Liver (tissue), 3 donors: ENCODE results near the gene NRG2.

Experiments
- SP1 ChIP-seq: IDR thresholded peaks from 2 replicates; pipeline ENCODE4 v1.6.1; 2018; ENCODE audit warnings: antibody characterized with exemption, mild to moderate bottlenecking
- TAF1 ChIP-seq: conservative IDR thresholded peaks from 2 replicates; pipeline ENCODE4 v1.6.1; 2016; ENCODE audit warnings: antibody characterized with exemption, mild to moderate bottlenecking
- YY1 ChIP-seq: IDR thresholded peaks from 2 replicates; pipeline ENCODE4 v1.6.1; 2016; ENCODE audit warnings: antibody characterized with exemption, mild to moderate bottlenecking
- TF ChIP-seq, protein P1 (sequence below): fragments of 150-350 bp; IDR thresholded peaks from 2 replicates; pipeline ENCODE4 v1.5.1; 2017; ENCODE audit warnings: improper control_type of control experiment, low read depth, low read length; ENCODE audit not compliant: missing input control
- TF ChIP-seq, protein P2 (sequence below): IDR thresholded peaks from 2 replicates; pipeline ENCODE4 v1.6.1; 2016; ENCODE audit warnings: antibody characterized with exemption, mild to moderate bottlenecking
- TF ChIP-seq, protein P3 (sequence below): IDR thresholded peaks from 2 replicates; pipeline ENCODE4 v1.6.1; 2016; ENCODE audit warnings: antibody characterized with exemption
- TF ChIP-seq, protein P4 (sequence below): IDR thresholded peaks from 2 replicates; pipeline ENCODE4 v1.6.1; 2016; ENCODE audit warnings: antibody characterized with exemption
- donor health status: healthy.
- donor health status: healthy.

DNA sequence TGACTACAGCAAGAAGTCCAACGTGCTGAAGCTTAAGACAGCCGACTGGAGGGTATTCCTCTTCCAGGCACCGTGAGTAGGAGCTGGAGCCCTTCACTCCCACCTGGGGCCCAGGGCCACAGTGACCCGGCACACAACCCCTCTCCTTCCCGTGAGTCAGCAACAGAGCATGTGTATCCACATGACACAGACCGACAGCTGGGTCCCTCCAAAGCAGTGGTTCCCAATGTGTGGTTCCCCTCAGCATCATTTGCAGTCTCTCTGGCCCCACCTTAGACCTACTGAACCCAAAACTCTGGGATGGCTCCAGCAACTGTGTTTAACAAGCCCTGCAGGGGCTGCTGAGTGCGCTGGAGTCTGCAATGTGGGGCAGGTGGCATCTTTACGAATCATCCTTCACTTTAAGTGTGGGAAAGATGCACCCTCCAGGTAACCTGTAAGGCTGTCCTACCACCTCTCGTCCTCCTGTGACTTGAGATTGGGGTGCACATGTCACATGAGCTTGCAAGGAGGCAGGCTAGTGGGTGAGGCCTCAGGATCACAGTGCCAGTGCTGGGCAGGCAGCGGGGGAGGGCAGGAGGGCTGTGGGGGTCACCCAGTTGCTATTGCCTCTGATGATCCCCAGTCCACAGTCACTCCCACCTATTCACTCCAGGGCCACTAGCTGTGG is 205.3 kb downstream of the NRG2 start:
- TF ChIP-seq, protein P1, sequence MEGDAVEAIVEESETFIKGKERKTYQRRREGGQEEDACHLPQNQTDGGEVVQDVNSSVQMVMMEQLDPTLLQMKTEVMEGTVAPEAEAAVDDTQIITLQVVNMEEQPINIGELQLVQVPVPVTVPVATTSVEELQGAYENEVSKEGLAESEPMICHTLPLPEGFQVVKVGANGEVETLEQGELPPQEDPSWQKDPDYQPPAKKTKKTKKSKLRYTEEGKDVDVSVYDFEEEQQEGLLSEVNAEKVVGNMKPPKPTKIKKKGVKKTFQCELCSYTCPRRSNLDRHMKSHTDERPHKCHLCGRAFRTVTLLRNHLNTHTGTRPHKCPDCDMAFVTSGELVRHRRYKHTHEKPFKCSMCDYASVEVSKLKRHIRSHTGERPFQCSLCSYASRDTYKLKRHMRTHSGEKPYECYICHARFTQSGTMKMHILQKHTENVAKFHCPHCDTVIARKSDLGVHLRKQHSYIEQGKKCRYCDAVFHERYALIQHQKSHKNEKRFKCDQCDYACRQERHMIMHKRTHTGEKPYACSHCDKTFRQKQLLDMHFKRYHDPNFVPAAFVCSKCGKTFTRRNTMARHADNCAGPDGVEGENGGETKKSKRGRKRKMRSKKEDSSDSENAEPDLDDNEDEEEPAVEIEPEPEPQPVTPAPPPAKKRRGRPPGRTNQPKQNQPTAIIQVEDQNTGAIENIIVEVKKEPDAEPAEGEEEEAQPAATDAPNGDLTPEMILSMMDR = no peak
- TF ChIP-seq TAF1 = no peak
- TF ChIP-seq, protein P2, sequence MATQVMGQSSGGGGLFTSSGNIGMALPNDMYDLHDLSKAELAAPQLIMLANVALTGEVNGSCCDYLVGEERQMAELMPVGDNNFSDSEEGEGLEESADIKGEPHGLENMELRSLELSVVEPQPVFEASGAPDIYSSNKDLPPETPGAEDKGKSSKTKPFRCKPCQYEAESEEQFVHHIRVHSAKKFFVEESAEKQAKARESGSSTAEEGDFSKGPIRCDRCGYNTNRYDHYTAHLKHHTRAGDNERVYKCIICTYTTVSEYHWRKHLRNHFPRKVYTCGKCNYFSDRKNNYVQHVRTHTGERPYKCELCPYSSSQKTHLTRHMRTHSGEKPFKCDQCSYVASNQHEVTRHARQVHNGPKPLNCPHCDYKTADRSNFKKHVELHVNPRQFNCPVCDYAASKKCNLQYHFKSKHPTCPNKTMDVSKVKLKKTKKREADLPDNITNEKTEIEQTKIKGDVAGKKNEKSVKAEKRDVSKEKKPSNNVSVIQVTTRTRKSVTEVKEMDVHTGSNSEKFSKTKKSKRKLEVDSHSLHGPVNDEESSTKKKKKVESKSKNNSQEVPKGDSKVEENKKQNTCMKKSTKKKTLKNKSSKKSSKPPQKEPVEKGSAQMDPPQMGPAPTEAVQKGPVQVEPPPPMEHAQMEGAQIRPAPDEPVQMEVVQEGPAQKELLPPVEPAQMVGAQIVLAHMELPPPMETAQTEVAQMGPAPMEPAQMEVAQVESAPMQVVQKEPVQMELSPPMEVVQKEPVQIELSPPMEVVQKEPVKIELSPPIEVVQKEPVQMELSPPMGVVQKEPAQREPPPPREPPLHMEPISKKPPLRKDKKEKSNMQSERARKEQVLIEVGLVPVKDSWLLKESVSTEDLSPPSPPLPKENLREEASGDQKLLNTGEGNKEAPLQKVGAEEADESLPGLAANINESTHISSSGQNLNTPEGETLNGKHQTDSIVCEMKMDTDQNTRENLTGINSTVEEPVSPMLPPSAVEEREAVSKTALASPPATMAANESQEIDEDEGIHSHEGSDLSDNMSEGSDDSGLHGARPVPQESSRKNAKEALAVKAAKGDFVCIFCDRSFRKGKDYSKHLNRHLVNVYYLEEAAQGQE = no peak
- TF ChIP-seq, protein P3, sequence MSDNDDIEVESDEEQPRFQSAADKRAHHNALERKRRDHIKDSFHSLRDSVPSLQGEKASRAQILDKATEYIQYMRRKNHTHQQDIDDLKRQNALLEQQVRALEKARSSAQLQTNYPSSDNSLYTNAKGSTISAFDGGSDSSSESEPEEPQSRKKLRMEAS = no peak
- TF ChIP-seq, protein P4, sequence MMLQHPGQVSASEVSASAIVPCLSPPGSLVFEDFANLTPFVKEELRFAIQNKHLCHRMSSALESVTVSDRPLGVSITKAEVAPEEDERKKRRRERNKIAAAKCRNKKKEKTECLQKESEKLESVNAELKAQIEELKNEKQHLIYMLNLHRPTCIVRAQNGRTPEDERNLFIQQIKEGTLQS = no peak
- TF ChIP-seq SP1 = no peak
- no peak for TF ChIP-seq YY1
